ENCODE results near the gene CEACAM1. TPM values are rescaled to one million over a fixed set of nuclear protein-coding genes. Genes with fewer than 3 reads are reported as not detected.
"Not testable (repeated sequence)": the region's sequence is repeated elsewhere in the genome, so short reads cannot be mapped to it uniquely, and the experiment has no call there.

The CEACAM1 gene
- total RNA-seq, 2 donors from 2014 or later = 21.4 to 35.8 TPM

DNA sequence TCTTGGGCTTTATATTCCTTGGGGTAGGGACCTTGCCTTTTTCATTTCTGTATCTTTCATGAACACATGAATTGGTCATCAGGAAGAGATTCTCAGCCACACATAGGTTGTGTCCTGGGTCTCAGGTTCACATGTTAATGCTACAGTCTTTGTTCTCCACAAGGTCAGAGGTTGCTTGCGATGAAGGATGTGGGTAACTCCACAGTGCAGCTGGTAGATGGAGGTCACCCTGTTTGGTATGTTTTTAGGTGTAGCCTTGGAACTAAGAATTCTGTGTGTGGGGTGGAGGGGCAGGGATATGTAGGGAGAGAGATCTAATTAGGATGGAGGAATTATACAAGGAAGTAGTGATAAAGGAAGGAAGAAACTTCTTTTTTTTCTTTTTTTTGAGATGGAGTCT, 23.2 kb downstream of the CEACAM1 start:
- intact Hi-C loops (cut with DNase I) = no loop called here

DNA sequence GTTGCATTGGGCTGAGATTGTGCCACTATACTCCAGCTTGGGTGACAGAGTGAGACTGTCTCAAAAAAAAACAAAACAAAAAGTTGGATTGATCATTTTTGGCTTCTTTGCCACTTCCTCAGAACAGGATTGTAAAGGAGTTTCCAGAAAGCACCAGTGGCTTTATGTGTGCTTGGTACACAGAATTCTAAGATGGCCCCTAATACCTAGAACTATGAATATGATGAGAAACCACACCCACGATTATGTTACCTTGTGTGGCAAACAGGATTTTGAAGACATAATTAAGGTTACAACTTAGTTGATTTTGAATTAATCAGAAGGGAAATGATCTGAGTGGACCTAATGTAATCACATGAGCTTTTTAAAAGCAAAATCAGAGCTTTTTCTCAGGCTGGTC, 26.5 kb downstream of the CEACAM1 start:
- Histone ChIP-seq H3K36me3 (no peaks in the 10 kb centered on the region), H3K9me3 (no peaks in the 10 kb centered on the region), H3K27me3 (replicated peaks; ENCODE audit: insufficient read depth) (no peaks in the 10 kb centered on the region), H3K27ac (no peak overlapping the region), H3K4me3 (no peak overlapping the region), H3K4me1 (replicated peaks) (no peaks in the 10 kb centered on the region)
- TF ChIP-seq, protein P1, sequence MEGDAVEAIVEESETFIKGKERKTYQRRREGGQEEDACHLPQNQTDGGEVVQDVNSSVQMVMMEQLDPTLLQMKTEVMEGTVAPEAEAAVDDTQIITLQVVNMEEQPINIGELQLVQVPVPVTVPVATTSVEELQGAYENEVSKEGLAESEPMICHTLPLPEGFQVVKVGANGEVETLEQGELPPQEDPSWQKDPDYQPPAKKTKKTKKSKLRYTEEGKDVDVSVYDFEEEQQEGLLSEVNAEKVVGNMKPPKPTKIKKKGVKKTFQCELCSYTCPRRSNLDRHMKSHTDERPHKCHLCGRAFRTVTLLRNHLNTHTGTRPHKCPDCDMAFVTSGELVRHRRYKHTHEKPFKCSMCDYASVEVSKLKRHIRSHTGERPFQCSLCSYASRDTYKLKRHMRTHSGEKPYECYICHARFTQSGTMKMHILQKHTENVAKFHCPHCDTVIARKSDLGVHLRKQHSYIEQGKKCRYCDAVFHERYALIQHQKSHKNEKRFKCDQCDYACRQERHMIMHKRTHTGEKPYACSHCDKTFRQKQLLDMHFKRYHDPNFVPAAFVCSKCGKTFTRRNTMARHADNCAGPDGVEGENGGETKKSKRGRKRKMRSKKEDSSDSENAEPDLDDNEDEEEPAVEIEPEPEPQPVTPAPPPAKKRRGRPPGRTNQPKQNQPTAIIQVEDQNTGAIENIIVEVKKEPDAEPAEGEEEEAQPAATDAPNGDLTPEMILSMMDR (IDR thresholded peaks at IDR 0.05) = no peak
- TF ChIP-seq POLR2AphosphoS5 (IDR thresholded peaks at IDR 0.05) (no peak), POLR2A (IDR thresholded peaks at IDR 0.05) (no peak)
- intact Hi-C loops (cut with DNase I) = no loop called here
- no peak for DNase-seq (ENCODE audit: low spot score)
- WGBS = 78% methylated on average over 1 of the region's 1 CpG

More for the DNA sequence above, 23.2 kb downstream of the CEACAM1 start:
- Histone ChIP-seq H3K36me3 (no peaks in the 10 kb centered on the region), H3K27me3 (replicated peaks; ENCODE audit: insufficient read depth) (no peaks in the 10 kb centered on the region), H3K27ac (no peak overlapping the region), H3K4me3 (no peak overlapping the region), H3K4me1 (replicated peaks) (no peaks in the 10 kb centered on the region), H3K9me3 (no peaks in the 10 kb centered on the region)
- DNase-seq (ENCODE audit: low spot score) = no peak
- no peak for TF ChIP-seq POLR2AphosphoS5 (IDR thresholded peaks at IDR 0.05)
- TF ChIP-seq POLR2A (IDR thresholded peaks at IDR 0.05) = no peak
- TF ChIP-seq, protein P1 (IDR thresholded peaks at IDR 0.05) = no peak
- 95% methylated on average over 1 of the region's 1 CpG for WGBS

DNA sequence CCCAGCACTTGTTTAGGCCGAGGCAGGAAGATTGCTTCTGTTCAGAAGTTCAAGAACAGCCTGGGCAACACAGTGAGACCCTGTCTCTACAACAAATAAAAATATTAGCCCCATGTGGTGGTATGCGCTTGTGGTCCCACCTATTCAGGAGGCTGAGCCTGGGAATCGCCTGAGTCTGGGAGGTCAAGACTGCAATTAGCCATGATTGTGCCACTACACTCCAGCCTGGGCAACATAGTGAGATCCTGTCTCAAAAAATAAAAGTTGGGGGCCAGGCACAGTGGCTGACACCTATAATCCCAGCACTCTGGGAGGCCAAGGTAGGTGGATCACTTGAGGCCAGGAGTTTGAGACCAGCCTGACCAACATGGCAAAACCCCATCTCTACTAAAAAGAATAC, 27.0 kb downstream of the CEACAM1 start:
- H3K4me3 ChIP-seq; H3K9me3 ChIP-seq; H3K27me3 ChIP-seq (replicated peaks; ENCODE audit: insufficient read depth); H3K27ac ChIP-seq; DNase-seq (ENCODE audit: low spot score); H3K36me3 ChIP-seq; intact Hi-C loops (cut with DNase I); H3K4me1 ChIP-seq (replicated peaks): not testable (repeated sequence)
- 94% methylated on average over 3 of the region's 3 CpGs for WGBS

DNA sequence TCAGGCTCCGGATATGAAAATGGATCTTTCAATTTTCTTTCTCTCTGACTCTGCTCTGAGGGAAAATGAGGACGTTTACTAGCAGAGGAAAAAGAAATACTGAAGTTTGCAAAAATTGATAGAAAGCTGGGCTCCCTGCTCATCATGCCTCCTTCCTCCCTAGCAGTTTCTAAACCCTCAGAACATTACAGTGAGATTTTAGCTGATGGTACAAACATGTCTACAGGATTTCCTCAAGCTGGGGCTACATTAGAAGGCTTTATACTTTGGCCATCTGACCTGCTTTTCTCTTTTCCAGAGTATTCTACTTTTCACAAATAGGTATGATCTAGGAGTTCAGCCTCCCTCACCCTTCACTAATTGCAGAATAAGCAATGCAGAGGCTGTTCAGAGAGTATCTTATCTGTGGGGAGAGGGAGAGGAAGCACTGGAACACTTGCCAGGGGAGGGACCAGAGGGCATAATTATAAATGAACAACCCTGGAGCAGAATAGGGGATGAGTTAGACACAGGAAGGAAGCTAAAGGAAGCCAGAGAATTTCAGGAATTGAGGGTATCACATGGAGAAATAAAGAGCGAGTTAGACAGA, 30.0 kb downstream of the CEACAM1 start:
- Histone ChIP-seq H3K9me3 (no peaks in the 10 kb centered on the region), H3K27ac (no peak overlapping the region), H3K27me3 (replicated peaks; ENCODE audit: insufficient read depth) (no peaks in the 10 kb centered on the region), H3K36me3 (no peaks in the 10 kb centered on the region), H3K4me3 (no peak overlapping the region), H3K4me1 (replicated peaks) (no peaks in the 10 kb centered on the region)
- WGBS = 62% methylated on average over 3 of the region's 3 CpGs
- intact Hi-C loops (cut with DNase I) = no loop called here
- DNase-seq (ENCODE audit: low spot score) = no peak
- TF ChIP-seq POLR2A (IDR thresholded peaks at IDR 0.05) (no peak), POLR2AphosphoS5 (IDR thresholded peaks at IDR 0.05) (no peak)

DNA sequence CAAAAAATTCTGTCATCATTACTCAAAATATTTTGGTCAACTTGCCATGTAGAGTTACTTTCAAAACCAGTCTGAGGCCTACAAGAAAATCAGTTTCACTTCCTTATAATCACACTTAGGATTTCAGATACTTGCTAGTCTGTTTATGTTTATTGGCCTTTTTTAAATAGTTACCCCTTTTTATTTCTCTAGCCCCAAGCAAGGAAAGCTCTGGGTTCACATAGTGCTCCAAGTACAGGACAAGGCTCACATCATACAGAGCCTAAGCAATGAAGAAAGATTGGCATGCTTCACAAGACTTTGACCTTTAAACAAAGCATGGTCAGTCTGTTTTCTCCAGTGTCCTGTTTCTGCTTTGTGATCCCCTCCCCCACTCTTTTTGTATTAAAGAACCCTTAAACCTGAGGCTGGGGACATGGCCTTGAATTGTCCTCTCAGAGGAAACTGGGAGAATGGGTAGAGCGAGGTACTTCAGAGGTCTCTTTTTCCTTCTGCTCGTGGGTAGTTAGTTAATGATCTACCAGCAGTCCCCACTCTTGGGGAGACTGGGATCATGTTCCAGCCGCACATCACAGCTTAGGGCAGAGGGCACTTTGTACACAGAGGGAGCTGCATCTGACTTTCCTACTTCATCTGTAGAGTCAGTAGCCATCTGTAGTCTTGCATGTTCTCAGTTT, 30.7 kb downstream of the CEACAM1 start:
- Histone ChIP-seq H3K4me3 (no peak overlapping the region), H3K36me3 (no peaks in the 10 kb centered on the region), H3K4me1 (replicated peaks) (no peaks in the 10 kb centered on the region), H3K27me3 (replicated peaks; ENCODE audit: insufficient read depth) (no peaks in the 10 kb centered on the region), H3K9me3 (no peaks in the 10 kb centered on the region), H3K27ac (no peak overlapping the region)
- DNase-seq (ENCODE audit: low spot score) = no peak
- no peak for TF ChIP-seq POLR2AphosphoS5 (IDR thresholded peaks at IDR 0.05)
- no peak for TF ChIP-seq POLR2A (IDR thresholded peaks at IDR 0.05)
- TF ChIP-seq, protein P1 (IDR thresholded peaks at IDR 0.05) = no peak
- 64% methylated on average over 3 of the region's 3 CpGs for WGBS
- intact Hi-C loops (cut with DNase I) = no loop called here
